Ecto neural progenitor cell (in vitro differentiated cells): Measurements from ENCODE around the gene JMJD8.

Experiments
- DNase-seq: peaks from one replicate; pipeline ENCODE4 v3.0.0-alpha.2; 2018; ENCODE audit warnings: low spot score

Gene JMJD8

GRCh38 chr16:684071-684794 is at the start of gene JMJD8:
TSS of gene JMJD8 (minus strand) at chr16:684334. CDS start at chr16:684319, 15 bp downstream.
- peak; percentile 97 for DNase-seq

- no peak for DNase-seq
These were observed 49.5 kb upstream of the JMJD8 start for GRCh38 chr16:733382-734207.

DNA sequence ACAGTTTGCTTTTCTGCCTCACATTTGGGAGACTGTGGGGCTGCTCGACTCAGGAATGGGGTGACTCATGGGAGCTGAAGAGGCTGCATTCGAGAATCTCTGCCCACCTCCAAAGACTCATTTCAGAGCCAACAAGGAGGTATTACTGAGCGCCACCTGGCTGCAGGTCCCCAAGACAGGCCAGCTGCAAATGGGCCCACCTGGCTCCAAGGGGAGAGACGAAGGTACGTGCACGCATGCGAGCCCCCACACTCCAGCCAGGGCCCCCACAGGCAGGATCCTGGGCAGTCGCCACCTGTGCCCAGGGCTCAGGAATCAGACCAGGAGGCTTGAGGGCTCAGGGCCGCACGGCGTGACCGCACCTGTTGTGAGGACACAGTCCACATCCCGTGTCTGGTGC is 48.8 kb upstream of the JMJD8 start:
- no peak for DNase-seq

GRCh38 chr16:732332-732731 is 48.2 kb upstream of the JMJD8 start:
- no peak for DNase-seq

DNA sequence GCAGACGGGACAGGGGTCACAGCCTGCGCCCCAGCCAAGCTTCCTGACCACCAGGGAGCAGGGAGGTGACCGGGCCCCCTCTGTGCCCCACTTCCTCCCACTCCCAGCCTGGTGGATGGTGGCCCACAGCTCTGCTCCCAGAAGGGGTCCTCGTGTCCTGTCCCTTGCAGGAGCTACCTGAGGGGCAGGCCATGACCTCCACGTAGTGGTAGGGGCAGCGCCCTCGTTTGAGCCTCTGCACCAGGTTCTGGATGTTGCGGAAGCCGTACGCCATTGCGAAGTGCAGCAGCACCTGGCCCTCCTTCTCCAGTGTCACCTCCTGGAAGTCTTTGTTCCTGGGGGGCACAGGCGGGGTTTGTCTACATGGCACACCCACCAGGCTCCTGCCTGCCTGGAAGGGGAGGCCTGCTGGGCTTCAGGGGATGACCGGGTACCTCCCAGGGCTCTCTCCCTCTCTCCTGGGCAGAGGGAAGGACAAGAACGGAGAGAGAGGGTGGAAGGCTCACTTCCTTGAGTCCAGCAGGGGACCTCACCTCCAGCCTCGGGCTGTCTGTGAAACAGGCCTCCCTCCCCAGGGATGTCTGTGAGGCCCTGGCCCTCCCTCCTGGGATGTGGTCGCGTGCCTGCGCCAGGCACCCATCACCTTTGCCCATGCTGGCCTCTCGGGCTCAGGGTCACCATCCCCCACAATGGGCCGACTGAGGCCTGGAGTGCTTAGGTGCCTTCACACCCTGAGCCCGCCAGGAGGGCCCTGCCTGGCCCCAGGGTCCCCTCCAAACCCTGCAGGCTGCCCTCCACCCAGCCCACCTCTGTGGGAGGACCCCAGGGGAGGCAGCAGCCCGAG is 46.8 kb upstream of the JMJD8 start:
- DNase-seq, result no peak

DNA sequence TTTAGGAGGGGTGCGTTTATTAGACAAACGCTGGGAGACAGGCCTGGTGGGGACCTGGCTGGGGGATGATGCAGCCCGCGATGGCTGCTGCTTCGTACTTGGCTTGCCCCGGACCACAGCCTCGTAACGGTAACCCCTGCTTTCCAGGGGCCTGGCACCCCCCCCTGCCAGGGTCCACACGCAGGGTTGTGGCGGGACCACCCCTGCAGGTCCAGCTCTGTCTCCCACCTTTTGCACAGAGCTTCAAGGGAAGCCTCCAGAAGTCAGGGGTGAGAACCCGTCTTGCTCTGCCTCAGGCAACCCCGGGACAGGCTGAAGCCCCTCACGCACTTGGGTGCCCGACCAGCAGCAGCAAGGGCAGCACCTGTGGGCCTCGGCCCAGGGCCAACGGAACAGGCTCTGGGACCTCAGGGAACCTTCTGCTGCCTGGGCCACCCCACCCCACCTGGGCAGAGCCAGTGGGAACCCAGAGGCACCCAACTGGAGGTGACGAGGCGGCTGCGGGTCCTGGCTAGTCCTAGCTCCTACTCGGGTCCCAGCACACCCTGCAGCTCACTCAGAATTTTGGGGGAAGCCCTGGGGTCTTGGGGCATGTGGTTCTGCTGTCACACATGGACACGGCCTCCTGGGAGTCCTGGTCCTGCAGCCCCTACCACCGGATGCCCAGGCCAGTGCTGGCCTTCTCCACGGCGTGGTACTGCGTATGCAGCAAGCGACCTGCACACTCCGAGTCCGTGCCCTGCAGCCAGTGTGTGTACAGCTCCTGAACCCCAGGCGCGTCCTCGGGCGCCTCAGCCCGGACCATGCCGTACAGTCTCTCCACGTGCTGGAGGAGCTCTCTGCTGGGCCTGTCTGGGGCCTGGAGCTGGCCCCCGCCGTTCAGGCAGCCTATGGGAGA is 45.9 kb upstream of the JMJD8 start:
- no peak for DNase-seq

- no peak for DNase-seq
These were observed 45.0 kb upstream of the JMJD8 start for GRCh38 chr16:728890-729744.

DNA sequence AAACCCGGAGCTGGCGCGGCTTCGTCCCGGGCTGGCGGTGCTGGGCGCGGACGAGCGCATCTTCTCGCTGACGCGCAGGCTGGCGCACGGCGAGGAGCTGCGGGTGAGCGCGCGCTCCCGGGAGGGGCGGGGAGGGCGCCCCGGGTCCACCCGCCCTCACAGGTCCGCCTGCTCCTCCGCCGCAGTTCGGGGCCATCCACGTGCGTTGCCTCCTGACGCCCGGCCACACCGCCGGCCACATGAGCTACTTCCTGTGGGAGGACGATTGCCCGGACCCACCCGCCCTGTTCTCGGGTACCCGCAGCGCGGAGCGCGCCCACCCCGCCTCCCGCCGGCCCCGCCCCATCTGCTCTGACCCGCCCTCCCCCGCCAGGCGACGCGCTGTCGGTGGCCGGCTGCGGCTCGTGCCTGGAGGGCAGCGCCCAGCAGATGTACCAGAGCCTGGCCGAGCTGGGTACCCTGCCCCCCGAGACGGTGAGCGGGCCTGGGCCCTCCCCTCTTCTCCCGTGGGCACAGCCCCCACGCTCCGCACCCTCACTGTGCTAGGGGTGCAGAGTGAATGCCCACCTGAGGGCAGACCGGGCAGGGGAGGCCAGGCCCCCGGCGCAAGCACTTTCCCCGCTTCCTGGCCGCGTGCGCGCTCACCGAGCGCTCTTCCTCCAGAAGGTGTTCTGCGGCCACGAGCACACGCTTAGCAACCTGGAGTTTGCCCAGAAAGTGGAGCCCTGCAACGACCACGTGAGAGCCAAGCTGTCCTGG is 44.2 kb upstream of the JMJD8 start:
- no peak for DNase-seq

- DNase-seq, result no peak
These were observed 43.3 kb upstream of the JMJD8 start for GRCh38 chr16:727291-727977.

DNA sequence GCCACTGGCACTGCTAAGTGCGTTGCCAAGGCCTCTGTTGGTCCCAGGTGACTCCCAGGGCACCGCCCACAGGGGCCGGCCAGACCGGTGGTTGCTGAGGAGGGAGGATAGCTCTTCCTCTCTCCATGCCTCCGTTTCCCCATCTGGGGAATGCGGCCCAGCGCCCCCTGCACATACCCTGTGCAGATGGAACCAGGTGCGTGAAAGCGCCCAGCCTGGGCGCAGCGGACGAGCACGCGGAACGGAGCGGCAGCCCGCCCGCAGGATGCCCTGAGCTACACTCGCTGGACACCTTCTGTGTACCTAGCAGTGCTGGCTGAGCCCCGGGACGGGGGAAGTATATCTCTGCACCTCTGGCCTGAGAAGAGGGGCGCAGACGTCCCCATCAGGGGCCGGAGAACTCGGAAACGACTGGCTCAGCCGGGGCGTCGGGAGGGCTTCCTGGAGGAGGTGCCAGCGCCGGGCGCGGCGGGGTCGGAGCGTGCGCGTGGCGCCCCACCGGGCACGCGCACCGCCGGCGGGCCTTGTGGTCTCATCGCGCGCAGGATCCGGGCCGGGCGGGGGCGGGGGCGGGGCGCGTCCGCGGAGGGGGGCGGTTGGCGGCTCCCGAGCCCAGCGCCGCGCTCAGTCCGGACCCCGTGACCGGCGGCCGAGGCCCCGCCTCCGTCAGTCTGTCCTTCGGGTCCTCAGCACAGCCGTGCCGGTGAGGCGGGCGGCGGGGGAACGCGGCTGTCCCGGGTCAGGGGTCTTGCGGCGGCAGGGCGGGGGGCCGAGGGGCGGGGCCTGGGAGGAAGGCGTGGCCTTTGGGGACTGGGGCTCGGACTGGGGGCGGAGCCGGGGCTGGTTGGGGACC is 42.5 kb upstream of the JMJD8 start, which contains the start of the genes CCDC78 and HAGHL:
Gene CCDC78 (minus strand): TSS at position 6 of the 853 bp plus-strand sequence. CDS start 76 bp downstream, outside the sequence.
Gene HAGHL (plus strand): TSS at position 669 of the 853 bp plus-strand sequence. CDS start 404 bp downstream, outside the sequence.
- peak; percentile 85 for DNase-seq

DNA sequence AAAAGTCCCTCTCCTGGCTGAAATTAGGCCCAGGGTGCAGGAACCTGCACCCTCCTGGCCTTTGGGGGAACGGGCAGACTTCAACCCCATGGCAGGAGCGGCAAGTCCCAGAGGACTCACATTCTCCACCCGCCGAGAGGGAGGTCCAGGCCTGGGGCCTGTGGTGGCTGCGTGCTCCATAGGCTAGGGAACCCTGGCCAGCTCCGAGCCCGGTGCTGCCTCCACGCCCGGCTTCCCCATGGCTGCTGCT is 42.0 kb upstream of the JMJD8 start:
- no peak for DNase-seq

GRCh38 chr16:725463-726187 is 41.5 kb upstream of the JMJD8 start:
- no peak for DNase-seq

DNA sequence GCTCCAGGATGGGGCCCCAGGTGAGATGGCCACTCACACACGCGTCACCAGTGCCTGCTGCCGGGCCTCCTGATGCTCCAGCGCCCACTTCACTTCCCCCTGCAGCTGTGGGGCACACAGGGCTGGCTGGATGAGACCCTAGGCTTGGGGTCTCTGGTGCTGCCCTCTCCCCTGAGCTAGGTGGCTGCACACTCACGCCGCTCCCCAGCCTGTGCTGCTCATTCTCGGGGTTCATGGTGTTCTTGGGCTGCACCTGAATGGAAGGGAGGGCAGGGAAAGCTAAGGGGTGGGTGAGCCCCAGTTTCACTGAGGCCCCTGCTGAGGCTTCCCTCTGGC is 40.9 kb upstream of the JMJD8 start:
- no peak for DNase-seq

- no peak for DNase-seq
These were observed 40.3 kb upstream of the JMJD8 start for GRCh38 chr16:724188-725040.

- DNase-seq, result no peak
These were observed 39.6 kb upstream of the JMJD8 start for GRCh38 chr16:723695-724094.

DNA sequence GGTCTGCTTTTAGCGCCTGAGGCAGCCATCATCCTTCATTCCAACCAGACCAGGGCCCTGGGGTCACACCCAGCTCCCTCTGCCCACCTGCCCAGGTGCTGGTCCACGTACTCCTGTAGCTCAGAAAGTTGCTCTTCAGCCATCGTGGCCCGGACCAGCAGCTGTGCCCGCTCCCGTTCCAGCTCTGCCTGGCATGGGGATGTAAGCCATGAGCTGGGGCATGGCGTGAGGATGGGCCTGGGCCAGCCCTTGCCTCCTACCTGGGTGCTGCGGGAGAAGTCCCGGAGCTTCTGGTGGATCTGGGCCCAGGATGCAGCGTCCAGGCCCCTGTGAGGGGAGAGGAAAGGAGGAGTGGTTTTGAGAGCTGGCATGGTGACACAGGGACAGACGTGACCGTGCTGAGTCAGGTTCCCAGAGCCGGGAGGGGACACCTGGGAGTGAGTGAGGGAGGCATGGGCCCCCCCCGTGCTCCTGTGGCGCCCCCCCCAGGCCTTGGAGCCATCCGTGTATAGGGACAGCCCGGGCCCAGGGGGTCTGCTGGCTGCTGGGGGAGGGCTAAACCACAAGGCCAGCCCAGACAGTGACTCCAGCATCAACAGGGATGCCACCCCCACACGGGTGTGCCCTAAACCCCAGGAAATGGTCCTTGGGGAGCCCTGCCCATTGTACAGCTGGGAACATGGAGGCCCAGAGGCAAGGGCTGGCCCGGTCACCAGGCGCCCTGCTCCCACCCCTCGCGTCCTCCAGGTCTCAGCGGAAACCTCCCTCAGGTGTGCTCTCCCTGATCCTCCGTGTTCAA is 38.9 kb upstream of the JMJD8 start:
- no peak for DNase-seq
